HepG2 (cell line): ENCODE measurements around the gene ORMDL2. TPM values are rescaled to one million over a fixed set of nuclear protein-coding genes. Genes with fewer than 3 reads are reported as not detected.

ENCODE experiments used
- ATAC-seq: fragments of 200-7000 bp; cut with Tn5 transposase; 3 replicates; pipeline ENCODE4 v1.9.1; 2020; ENCODE audit warnings: mild to moderate bottlenecking, moderate library complexity
- BruUV-seq: library from RNA; stranded (reverse); fragments of 400-500 nt; replicated peaks from 2 replicates; lab custom pipeline; 2021; lab: Mats Ljungman, UMichigan
- CTCF ChIA-PET: fragments of 300-600 bp; formaldehyde crosslinking; extraction: SDS; loops from one replicate; lab custom pipeline; 2021; ENCODE audit warnings: low total read pairs, inconsistent platforms, low intra/inter-chr PET ratio; lab: Yijun Ruan, JAX
- POLR2A ChIA-PET: fragments of 350-600 bp; sonication (Branson Sonifier 250); formaldehyde crosslinking; loops from one replicate; lab custom pipeline; 2020; ENCODE audit warnings: antibody characterized with exemption, inconsistent platforms; lab: Yijun Ruan, JAX
- DNase-seq: peaks from one replicate; pipeline ENCODE4 v3.0.0-alpha.2; 2015; ENCODE audit warnings: low spot score
- FAIRE-seq: peaks from 3 replicates; lab custom pipeline; 2011; peaks lifted over from hg19 to GRCh38; lab: Jason Lieb, UNC
- H2AFZ ChIP-seq: one replicate; pipeline ENCODE4 v1.6.1; 2011; ENCODE audit warnings: low read length, inconsistent platforms
- H3K27ac ChIP-seq: fragments of 300-600 bp; 3 replicates; pipeline ENCODE4 v1.8.0; 2011; ENCODE audit warnings: mixed run types, mild to moderate bottlenecking, mixed read lengths, low read length, inconsistent platforms; ENCODE audit not compliant: insufficient read depth; ENCODE audit errors: extremely low read length
- H3K27me3 ChIP-seq, 2 experiments: fragments of 200-600 bp in 1 of 2; 2 replicates in 1 of 2; 3 replicates in 1 of 2; pipeline versions ENCODE4 v1.6.0 to v1.8.0; 2011; ENCODE audit warnings: low read length in 2 of 2, mild to moderate bottlenecking in 2 of 2, moderate library complexity in 2 of 2, inconsistent platforms in 1 of 2; ENCODE audit not compliant: insufficient read depth in 2 of 2, control insufficient read depth in 1 of 2
- H3K36me3 ChIP-seq, 2 experiments: fragments of 200-600 bp in 1 of 2; replicated peaks in 1 of 2; 2 replicates in 1 of 2; 3 replicates in 1 of 2; pipeline versions ENCODE4 v1.5.1 to v1.8.0; 2011; ENCODE audit warnings: low read length in 2 of 2, inconsistent platforms in 1 of 2; ENCODE audit not compliant: insufficient read depth in 2 of 2, control insufficient read depth in 1 of 2
- H3K4me1 ChIP-seq: 2 replicates; pipeline ENCODE4 v1.5.1; 2012; ENCODE audit warnings: low read length, inconsistent platforms; ENCODE audit not compliant: insufficient read depth
- H3K4me2 ChIP-seq: 2 replicates; pipeline ENCODE4 v1.6.0; 2011; ENCODE audit warnings: low read depth, low read length, inconsistent platforms
- H3K4me3 ChIP-seq, 3 experiments: fragments of 200-600 bp in 1 of 3; sonication (generic), shearing (Covaris generic) in 1 of 3; replicated peaks in 1 of 3; 2 replicates each; pipeline ENCODE4 v1.5.1; 2011 to 2016; ENCODE audit warnings: low read length in 3 of 3, inconsistent platforms in 2 of 3, low read depth in 2 of 3, mild to moderate bottlenecking in 2 of 3, control low read depth in 1 of 3, mixed read lengths in 1 of 3; ENCODE audit not compliant: insufficient read depth in 1 of 3
- H3K79me2 ChIP-seq: one replicate; pipeline ENCODE4 v1.6.1; 2011; ENCODE audit warnings: low read length, inconsistent platforms; ENCODE audit not compliant: insufficient read depth
- H3K9ac ChIP-seq: 2 replicates; pipeline ENCODE4 v1.6.0; 2011; ENCODE audit warnings: mild to moderate bottlenecking, low read depth, low read length, inconsistent platforms; ENCODE audit not compliant: insufficient read depth
- H3K9me3 ChIP-seq: 2 replicates; pipeline ENCODE4 v1.5.1; 2012; ENCODE audit warnings: mild to moderate bottlenecking, low read length
- H4K20me1 ChIP-seq: 2 replicates; pipeline ENCODE4 v1.6.0; 2011; ENCODE audit warnings: inconsistent platforms, mild to moderate bottlenecking, low read length, moderate library complexity; ENCODE audit not compliant: insufficient read depth
- ARID5B ChIP-seq: IDR thresholded peaks from 2 replicates; pipeline ENCODE4 v1.4.0; 2020; ENCODE audit warnings: mild to moderate bottlenecking, missing genetic modification reagents
- MTF1 ChIP-seq: sonication (generic); formaldehyde crosslinking; IDR thresholded peaks from 2 replicates; pipeline ENCODE4 v1.5.0; 2020; ENCODE audit warnings: missing genetic modification reagents
- ZBTB33 ChIP-seq: sonication (generic); formaldehyde crosslinking; IDR thresholded peaks from 2 replicates; pipeline ENCODE4 v1.4.0; 2020; ENCODE audit warnings: missing genetic modification reagents
- ZFP91 ChIP-seq: sonication (generic); formaldehyde crosslinking; IDR thresholded peaks from 2 replicates; pipeline ENCODE4 v1.9.0; 2022; ENCODE audit warnings: missing genetic modification reagents, mild to moderate bottlenecking, borderline replicate concordance
- ZNF614 ChIP-seq: IDR thresholded peaks from 2 replicates; pipeline ENCODE4 v1.6.1; 2018; ENCODE audit warnings: missing biosample characterization, missing genetic modification reagents, inconsistent platforms, borderline replicate concordance
- ZNF780A ChIP-seq: sonication (generic); formaldehyde crosslinking; IDR thresholded peaks from 2 replicates; pipeline ENCODE4 v1.8.0; 2022; ENCODE audit warnings: mild to moderate bottlenecking, missing genetic modification reagents, moderate library complexity
- WGBS: methylation state at CpG from one replicate; pipeline ENCODE4 v1.1.6; 2017; ENCODE audit warnings: low lambda C conversion rate; 5-methylcytosine and 5-hydroxymethylcytosine counted together
- in situ Hi-C: cut with HindIII; loops from 2 replicates; pipeline ENCODE4 v1.10.0; 2017; ENCODE audit warnings: low pct_unique_long_range_greater_than_20kb; ENCODE audit not compliant: extremely low pct_ligation_motif_present
- intact Hi-C: fragments of 100-400 bp; cut with micrococcal nuclease; formaldehyde crosslinking; loops from one replicate; pipeline ENCODE4 v1.10.0; 2022; ENCODE audit not compliant: unreplicated experiment
- polyA plus RNA-seq, 8 experiments: library from polyadenylated mRNA; depleted of rRNA in 3 of 8; stranded (reverse) in 7 of 8; unstranded in 1 of 8; fragments of >200 nt; fragmentation: Illumina TruSeq in 4 of 8; extraction: Trizol in 4 of 8; gene quantifications; 2 replicates each; pipeline versions ENCODE4 v1.2.1 to v1.2.3, GENCODE V29; 2011 to 2016; ENCODE audit warnings: low read depth in 4 of 8, missing spikeins in 1 of 8, mixed read lengths in 1 of 8; ENCODE audit not compliant: insufficient read depth in 1 of 8
- total RNA-seq, 5 experiments: library from RNA; depleted of rRNA; stranded (reverse); fragments of >200 nt; fragmentation: Illumina TruSeq; extraction: Trizol; gene quantifications; 2 replicates each; pipeline ENCODE4 v1.2.3, GENCODE V29; 2016; ENCODE audit warnings: low read depth in 1 of 5

The ORMDL2 gene
- total and polyA plus RNA-seq, 2 of the 13 experiments (the other 11 are each of a cell fraction or from before 2014, with no cell fraction given): 24.0 to 28.6 TPM

- CTCF ChIA-PET: no interaction called here
- ATAC-seq (no peak), DNase-seq (no peak), FAIRE-seq (no peak)
- H3K79me2 ChIP-seq: no peaks in the 10 kb centered on the region
- no TSS peak for BruUV-seq
- WGBS: 79% methylated on average over 3 of the region's 3 CpGs
- peaks cover 0 to 8% of the 10 kb centered on the region in 2 experiments; a peak in 3 of 5 replicates for H3K27me3 ChIP-seq
- no peak overlapping the region for H3K9ac ChIP-seq
- no peak for TF ChIP-seq ZNF614
- TF ChIP-seq ZNF780A: no peak
- no peak for TF ChIP-seq ARID5B
- TF ChIP-seq ZFP91 (CRISPR knock-in tag): no peak
- TF ChIP-seq ZBTB33 (CRISPR knock-in tag): no peak
- no peak for TF ChIP-seq MTF1 (CRISPR knock-in tag)
- TF ChIP-seq, all 625 proteins: peak for 0
- no peaks in the 10 kb centered on the region for H4K20me1 ChIP-seq
- H3K4me3 ChIP-seq: no peak overlapping the region
- in situ Hi-C loops (no loop called here), intact Hi-C loops (no loop called here)
- H3K36me3 ChIP-seq: no peaks in the 10 kb centered on the region
- no peak overlapping the region for H3K4me2 ChIP-seq
- no peak overlapping the region for H2AFZ ChIP-seq
- H3K9me3 ChIP-seq: no peaks in the 10 kb centered on the region
- POLR2A ChIA-PET: no interaction called here
- H3K4me1 ChIP-seq: peaks cover 13% of the 10 kb centered on the region
- H3K27ac ChIP-seq: no peak overlapping the region
These were observed 20.5 kb downstream of the ORMDL2 start for GRCh38 chr12:55838361-55838760.
